Endothelial cell of umbilical vein (primary cell): Measurements from ENCODE around the gene GRAMD4. TPM values are rescaled to one million over a fixed set of nuclear protein-coding genes. Genes with fewer than 3 reads are reported as not detected.

Experiments
- BruUV-seq: library from RNA; stranded (reverse); fragments of 400-500 nt; replicated peaks from 2 replicates; lab custom pipeline; 2021; lab: Mats Ljungman, UMichigan
- CTCF ChIA-PET: fragments of 300-600, 350-600 bp; sonication (Branson Sonifier 250); formaldehyde crosslinking; loops from one replicate; lab custom pipeline; 2021; ENCODE audit warnings: antibody characterized with exemption, inconsistent platforms; lab: Charles Lee
- POLR2A ChIA-PET: fragments of 300-600, 350-600 bp; sonication (Branson Sonifier 250); formaldehyde crosslinking; loops from one replicate; lab custom pipeline; 2021; ENCODE audit warnings: antibody characterized with exemption, inconsistent platforms; lab: Charles Lee
- DNase-seq: peaks from one replicate; pipeline ENCODE4 v3.0.0-alpha.2; 2011; ENCODE audit warnings: low read depth, low spot score
- FAIRE-seq: peaks from 2 replicates; lab custom pipeline; 2011; peaks lifted over from hg19 to GRCh38; lab: Jason Lieb, UNC
- H2AFZ ChIP-seq: 2 replicates; pipeline ENCODE4 v1.6.0; 2012; ENCODE audit warnings: low read depth, low read length, control low read depth, inconsistent platforms
- H3K27ac ChIP-seq: 2 replicates; pipeline ENCODE4 v1.5.1; 2011; ENCODE audit warnings: low read depth, mild to moderate bottlenecking, control low read depth, low read length, moderate library complexity; ENCODE audit not compliant: insufficient read depth
- H3K27me3 ChIP-seq, 2 experiments: 2 replicates each; pipeline versions ENCODE4 v1.6.0 to v1.6.1; 2011; ENCODE audit warnings: low read length in 2 of 2, mixed read lengths in 1 of 2; ENCODE audit not compliant: control insufficient read depth in 2 of 2, insufficient read depth in 2 of 2
- H3K36me3 ChIP-seq, 2 experiments: 2 replicates in 1 of 2; 3 replicates in 1 of 2; pipeline ENCODE4 v1.5.1; 2011; ENCODE audit warnings: low read length in 2 of 2, mild to moderate bottlenecking in 1 of 2, moderate library complexity in 1 of 2; ENCODE audit not compliant: control insufficient read depth in 2 of 2, insufficient read depth in 2 of 2; ENCODE audit errors: extremely low read depth in 1 of 2
- H3K4me1 ChIP-seq: 3 replicates; pipeline ENCODE4 v1.5.1; 2011; ENCODE audit warnings: mild to moderate bottlenecking, low read length; ENCODE audit not compliant: control insufficient read depth, insufficient read depth; ENCODE audit errors: extremely low read depth
- H3K4me2 ChIP-seq: 2 replicates; pipeline ENCODE4 v1.6.1; 2011; ENCODE audit warnings: low read length, control low read depth, mixed read lengths; ENCODE audit not compliant: insufficient read depth
- H3K4me3 ChIP-seq, 3 experiments: fragments of 200-600 bp in 1 of 3; sonication (generic), shearing (Covaris generic) in 1 of 3; replicated peaks in 1 of 3; 2 replicates each; pipeline ENCODE4 v1.5.1; 2011 to 2016; ENCODE audit warnings: control low read depth in 3 of 3, low read length in 3 of 3, mild to moderate bottlenecking in 2 of 3, inconsistent platforms in 1 of 3, low read depth in 1 of 3, moderate library complexity in 1 of 3; ENCODE audit not compliant: insufficient read depth in 1 of 3
- H3K79me2 ChIP-seq: 2 replicates; pipeline ENCODE4 v1.6.0; 2012; ENCODE audit warnings: low read length, inconsistent platforms; ENCODE audit not compliant: control insufficient read depth, insufficient read depth
- H3K9ac ChIP-seq: replicated peaks from 2 replicates; pipeline ENCODE3; 2011; ENCODE audit warnings: low read length, control low read depth; ENCODE audit not compliant: insufficient read depth; ENCODE audit errors: extremely low read depth
- H3K9me1 ChIP-seq: replicated peaks from 3 replicates; pipeline ENCODE4 v1.6.0; 2011; ENCODE audit warnings: mild to moderate bottlenecking, low read length; ENCODE audit not compliant: control insufficient read depth, insufficient read depth; ENCODE audit errors: extremely low read depth
- H3K9me3 ChIP-seq: replicated peaks from 2 replicates; pipeline ENCODE4 v1.5.1; 2012; ENCODE audit warnings: low read length, inconsistent platforms; ENCODE audit not compliant: control insufficient read depth, insufficient read depth
- H4K20me1 ChIP-seq: replicated peaks from 2 replicates; pipeline ENCODE3; 2011; ENCODE audit warnings: mild to moderate bottlenecking, low read length; ENCODE audit not compliant: control insufficient read depth, insufficient read depth; ENCODE audit errors: extremely low read depth
- CTCF ChIP-seq, 2 donors: IDR thresholded peaks; 1 replicate in 1 of 2; 2 replicates in 1 of 2; pipeline ENCODE4 v1.5.1; 2011; ENCODE audit warnings: low read length in 2 of 2, mild to moderate bottlenecking in 2 of 2, moderate library complexity in 2 of 2, control low read depth in 1 of 2, inconsistent platforms in 1 of 2, low read depth in 1 of 2; ENCODE audit not compliant: insufficient read depth in 1 of 2; ENCODE audit errors: extremely low read depth in 1 of 2
- FOS ChIP-seq: IDR thresholded peaks from 2 replicates; pipeline ENCODE4 v1.6.1; 2011; ENCODE audit warnings: mild to moderate bottlenecking, low read length, moderate library complexity, borderline replicate concordance; ENCODE audit not compliant: insufficient read depth
- JUN ChIP-seq: IDR thresholded peaks from 2 replicates; pipeline ENCODE4 v1.6.1; 2011; ENCODE audit warnings: borderline replicate concordance, low read depth; ENCODE audit not compliant: insufficient read length, insufficient read depth
- MYC ChIP-seq: IDR thresholded peaks from one replicate; pipeline ENCODE4 v1.6.1; 2011; ENCODE audit warnings: mild to moderate bottlenecking, low read depth, low read length
- POLR2A ChIP-seq: IDR thresholded peaks from 2 replicates; pipeline ENCODE4 v1.6.1; 2012; ENCODE audit warnings: low read depth, mild to moderate bottlenecking, control low read depth, low read length
- dilution Hi-C: fragments of 300-500 bp; cut with MboI; formaldehyde crosslinking; loops from one replicate; pipeline ENCODE4 v1.15.0; 2019; ENCODE audit warnings: low sequenced_read_pairs; ENCODE audit not compliant: extremely low pct_ligation_motif_present
- intact Hi-C: fragments of 100-400 bp; cut with micrococcal nuclease; formaldehyde crosslinking; loops from one replicate; pipeline ENCODE4 v1.10.0; 2022
- polyA plus RNA-seq, 4 experiments: library from polyadenylated mRNA; depleted of rRNA in 3 of 4; stranded (reverse) in 3 of 4; unstranded in 1 of 4; fragments of >200 nt; gene quantifications; 2 replicates each; pipeline versions ENCODE4 v1.2.1 to v1.2.3, GENCODE V29; 2011 to 2012; ENCODE audit warnings: missing spikeins in 1 of 4
- total RNA-seq: library from RNA; stranded (reverse); gene quantifications from 2 replicates; pipeline ENCODE4 v1.2.3, GENCODE V29; 2021

Gene GRAMD4
- total and polyA plus RNA-seq, 2 donors (not counting 3 experiments of a cell fraction or from before 2014, with no cell fraction given) = 5.9 to 14.8 TPM

GRCh38 chr22:46691571-46691970 is 71.4 kb downstream of the GRAMD4 start:
- ChIA-PET CTCF (interaction anchor here (1.0 kb wide), 1 partner anchor 128 kb away, joined by 3 read pairs; no protein-coding TSS in a partner anchor), POLR2A (no interaction called here)
- no peaks in the 10 kb centered on the region for H4K20me1 ChIP-seq
- H3K9ac ChIP-seq = no peak overlapping the region
- H3K79me2 ChIP-seq = no peaks in the 10 kb centered on the region
- no peak overlapping the region for H3K4me2 ChIP-seq
- no peak for FAIRE-seq
- H3K36me3 ChIP-seq = peaks cover 37 to 64% of the 10 kb centered on the region in 2 experiments
- no peak overlapping the region for H3K27ac ChIP-seq
- H3K4me1 ChIP-seq = peaks cover 2% of the 10 kb centered on the region
- dilution Hi-C loops (no loop called here), intact Hi-C loops (no loop called here)
- H3K4me3 ChIP-seq = no peak overlapping the region
- H3K9me3 ChIP-seq = no peaks in the 10 kb centered on the region
- BruUV-seq = no TSS peak
- H2AFZ ChIP-seq = no peak overlapping the region
- no peak for DNase-seq
- no peaks in the 10 kb centered on the region for H3K27me3 ChIP-seq
- H3K9me1 ChIP-seq = no peaks in the 10 kb centered on the region
- no peak for TF ChIP-seq POLR2A
- no peak for TF ChIP-seq FOS
- no peak for TF ChIP-seq CTCF (IDR thresholded peaks at IDR 0.05; ENCODE audit: extremely low read depth in 1 of 2, insufficient read depth in 1 of 2, low read depth in 1 of 2, low read length in 2 of 2)
- TF ChIP-seq JUN = no peak
- TF ChIP-seq MYC = no peak
